ENCODE measurements around the gene NPAS1. TPM values are rescaled to one million over a fixed set of nuclear protein-coding genes. Genes with fewer than 3 reads are reported as not detected.

The NPAS1 gene
- total RNA-seq, 1 donor from 2014 or later: 1.2 TPM

DNA sequence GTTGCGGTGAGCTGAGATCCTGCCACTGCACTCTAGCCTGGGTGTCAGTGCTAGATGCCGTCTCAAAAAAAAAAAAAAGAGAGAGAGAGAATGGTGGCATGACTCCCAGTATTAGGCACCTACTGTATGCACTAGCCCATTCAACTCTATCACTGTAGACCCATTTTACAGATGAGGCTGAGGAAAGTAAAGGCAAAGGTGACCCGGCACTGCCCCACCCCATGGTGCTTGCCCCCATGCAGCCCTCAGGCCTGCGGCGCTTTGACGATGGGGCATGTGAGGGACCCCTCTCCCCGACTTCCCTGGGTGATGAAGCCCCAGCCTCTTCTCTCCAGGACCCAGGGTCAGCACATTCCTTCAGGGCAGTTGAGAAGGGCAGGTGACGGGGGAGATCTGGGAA is 7.3 kb downstream of the NPAS1 start:
- Histone ChIP-seq H3K27ac (no peak overlapping the region), H3K27me3 (peaks cover 56% of the 10 kb centered on the region), H3K36me3 (no peaks in the 10 kb centered on the region), H3K79me2 (ENCODE audit: low read depth) (no peaks in the 10 kb centered on the region), H3K4me2 (no peak overlapping the region), H2AFZ (replicated peaks) (no peak overlapping the region), H3K9me3 (ENCODE audit: low read depth) (no peaks in the 10 kb centered on the region), H3K9ac (no peak overlapping the region), H3K4me3 (no peak overlapping the region), H4K20me1 (ENCODE audit: low read depth) (peaks cover 14% of the 10 kb centered on the region), H3K4me1 (peaks cover 28% of the 10 kb centered on the region), H3F3A (ENCODE audit: low read depth) (peaks cover 19% of the 10 kb centered on the region)
- Mint-ChIP-seq H3K9me3 (peaks cover 3% of the 10 kb centered on the region), H3K4me3 (no peak overlapping the region), H3K4me1 (peaks cover 12% of the 10 kb centered on the region), H3K36me3 (no peaks in the 10 kb centered on the region), H3K27ac (no peak overlapping the region), H3K27me3 (ENCODE audit: insufficient read depth, low read depth) (peaks cover 57% of the 10 kb centered on the region)
- no peak for DNase-seq (ENCODE audit: low spot score)
- TF ChIP-seq, protein P1, sequence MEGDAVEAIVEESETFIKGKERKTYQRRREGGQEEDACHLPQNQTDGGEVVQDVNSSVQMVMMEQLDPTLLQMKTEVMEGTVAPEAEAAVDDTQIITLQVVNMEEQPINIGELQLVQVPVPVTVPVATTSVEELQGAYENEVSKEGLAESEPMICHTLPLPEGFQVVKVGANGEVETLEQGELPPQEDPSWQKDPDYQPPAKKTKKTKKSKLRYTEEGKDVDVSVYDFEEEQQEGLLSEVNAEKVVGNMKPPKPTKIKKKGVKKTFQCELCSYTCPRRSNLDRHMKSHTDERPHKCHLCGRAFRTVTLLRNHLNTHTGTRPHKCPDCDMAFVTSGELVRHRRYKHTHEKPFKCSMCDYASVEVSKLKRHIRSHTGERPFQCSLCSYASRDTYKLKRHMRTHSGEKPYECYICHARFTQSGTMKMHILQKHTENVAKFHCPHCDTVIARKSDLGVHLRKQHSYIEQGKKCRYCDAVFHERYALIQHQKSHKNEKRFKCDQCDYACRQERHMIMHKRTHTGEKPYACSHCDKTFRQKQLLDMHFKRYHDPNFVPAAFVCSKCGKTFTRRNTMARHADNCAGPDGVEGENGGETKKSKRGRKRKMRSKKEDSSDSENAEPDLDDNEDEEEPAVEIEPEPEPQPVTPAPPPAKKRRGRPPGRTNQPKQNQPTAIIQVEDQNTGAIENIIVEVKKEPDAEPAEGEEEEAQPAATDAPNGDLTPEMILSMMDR (IDR thresholded peaks at IDR 0.05): no peak
- no peak for TF ChIP-seq EZH2phosphoT487 (IDR thresholded peaks at IDR 0.05)
- TF ChIP-seq EZH2 (IDR thresholded peaks at IDR 0.05): no peak

DNA sequence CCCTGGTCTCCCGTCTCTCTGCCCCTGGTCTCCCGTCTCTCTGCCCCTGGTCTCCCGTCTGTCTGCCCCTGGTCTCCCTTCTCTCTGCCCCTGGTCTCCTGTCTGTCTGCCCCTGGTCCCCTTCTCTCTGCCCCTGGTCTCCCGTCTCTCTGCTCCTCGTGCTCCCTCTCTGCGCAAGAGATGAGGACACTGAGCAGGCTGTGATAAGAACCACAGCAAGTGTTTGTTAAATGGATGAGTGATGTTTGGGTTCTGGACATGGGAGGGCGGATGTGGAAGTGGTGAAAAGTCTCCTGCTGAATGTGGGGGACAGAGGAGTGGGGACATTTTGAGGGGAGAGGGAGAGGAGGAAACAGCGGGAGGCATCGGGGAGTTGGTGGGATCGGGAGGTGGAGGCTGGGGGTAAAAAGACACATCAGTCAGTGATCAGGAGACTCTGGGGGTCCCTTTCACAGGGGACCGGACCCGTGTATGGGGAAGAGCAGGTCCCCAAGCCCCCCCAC is 8.0 kb downstream of the NPAS1 start:
- Histone ChIP-seq H3K79me2 (ENCODE audit: low read depth) (no peaks in the 10 kb centered on the region), H3K4me1 (peaks cover 21% of the 10 kb centered on the region), H3K4me2 (peak overlapping the region; percentile 69), H4K20me1 (ENCODE audit: low read depth) (peaks cover 7% of the 10 kb centered on the region), H3K9me3 (ENCODE audit: low read depth) (no peaks in the 10 kb centered on the region), H2AFZ (replicated peaks) (peak overlapping the region; percentile 72), H3K9ac (no peak overlapping the region), H3K27me3 (peaks cover 49% of the 10 kb centered on the region), H3K4me3 (no peak overlapping the region), H3K27ac (no peak overlapping the region), H3F3A (ENCODE audit: low read depth) (peaks cover 15% of the 10 kb centered on the region), H3K36me3 (no peaks in the 10 kb centered on the region)
- H3K36me3 Mint-ChIP-seq: no peaks in the 10 kb centered on the region
- DNase-seq (ENCODE audit: low spot score): no peak
- peak overlapping the region; percentile 4 for H3K4me3 Mint-ChIP-seq
- H3K27ac Mint-ChIP-seq: no peak overlapping the region
- H3K27me3 Mint-ChIP-seq (ENCODE audit: insufficient read depth, low read depth): peaks cover 55% of the 10 kb centered on the region
- TF ChIP-seq EZH2phosphoT487 (IDR thresholded peaks at IDR 0.05): no peak
- TF ChIP-seq, protein P1 (IDR thresholded peaks at IDR 0.05): no peak
- no peak for TF ChIP-seq EZH2 (IDR thresholded peaks at IDR 0.05)
- H3K4me1 Mint-ChIP-seq: peaks cover 12% of the 10 kb centered on the region
- peaks cover 3% of the 10 kb centered on the region for H3K9me3 Mint-ChIP-seq

DNA sequence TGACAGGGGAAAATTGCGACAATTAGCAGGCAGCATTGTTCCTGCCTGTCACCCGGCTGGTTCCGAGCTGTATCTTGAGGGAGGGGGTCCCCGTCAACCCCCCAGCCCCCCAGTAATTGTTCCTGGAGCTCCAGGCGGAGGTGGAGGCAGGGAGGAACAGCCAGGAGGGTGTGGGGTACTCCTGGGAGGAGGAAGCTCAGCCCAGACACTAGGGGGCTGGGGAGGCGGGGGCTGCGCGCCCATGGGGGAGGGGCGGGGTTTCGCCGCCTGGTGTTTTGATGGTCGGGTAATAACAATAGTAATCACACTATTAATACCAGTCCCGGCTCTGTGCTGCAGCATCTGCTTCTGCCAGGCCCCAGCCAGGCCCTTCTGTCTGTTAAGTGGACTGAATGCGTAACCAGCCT is 8.6 kb downstream of the NPAS1 start:
- no peak overlapping the region for H3K4me3 Mint-ChIP-seq
- H3K36me3 Mint-ChIP-seq: no peaks in the 10 kb centered on the region
- H2AFZ ChIP-seq (replicated peaks): peak overlapping the region; percentile 72
- no peaks in the 10 kb centered on the region for H3K36me3 ChIP-seq
- H3K27me3 ChIP-seq: peaks cover 43% of the 10 kb centered on the region
- peaks cover 3% of the 10 kb centered on the region for H3K9me3 Mint-ChIP-seq
- peak overlapping the region; percentile 69 for H3K4me2 ChIP-seq
- H3K9ac ChIP-seq: no peak overlapping the region
- no peak overlapping the region for H3K4me3 ChIP-seq
- H4K20me1 ChIP-seq (ENCODE audit: low read depth): peaks cover 6% of the 10 kb centered on the region
- no peaks in the 10 kb centered on the region for H3K79me2 ChIP-seq (ENCODE audit: low read depth)
- TF ChIP-seq EZH2phosphoT487 (IDR thresholded peaks at IDR 0.05) (no peak), EZH2 (IDR thresholded peaks at IDR 0.05) (no peak)
- TF ChIP-seq, protein P1 (IDR thresholded peaks at IDR 0.05): peak; percentile 26
- no peak overlapping the region for H3K27ac Mint-ChIP-seq
- DNase-seq (ENCODE audit: low spot score): peak; percentile 64
- peaks cover 9% of the 10 kb centered on the region for H3F3A ChIP-seq (ENCODE audit: low read depth)
- peaks cover 51% of the 10 kb centered on the region for H3K27me3 Mint-ChIP-seq (ENCODE audit: insufficient read depth, low read depth)
- no peaks in the 10 kb centered on the region for H3K9me3 ChIP-seq (ENCODE audit: low read depth)
- no peak overlapping the region for H3K27ac ChIP-seq
- H3K4me1 ChIP-seq: peaks cover 15% of the 10 kb centered on the region
- H3K4me1 Mint-ChIP-seq: peaks cover 7% of the 10 kb centered on the region
